ENCODE measurements around the gene ARMC7. TPM values are rescaled to one million over a fixed set of nuclear protein-coding genes. Genes with fewer than 3 reads are reported as not detected.

Gene ARMC7
- total and polyA plus RNA-seq, 2 donors (not counting 1 experiment from before 2014, with no cell fraction given): 3.1 to 5.9 TPM

DNA sequence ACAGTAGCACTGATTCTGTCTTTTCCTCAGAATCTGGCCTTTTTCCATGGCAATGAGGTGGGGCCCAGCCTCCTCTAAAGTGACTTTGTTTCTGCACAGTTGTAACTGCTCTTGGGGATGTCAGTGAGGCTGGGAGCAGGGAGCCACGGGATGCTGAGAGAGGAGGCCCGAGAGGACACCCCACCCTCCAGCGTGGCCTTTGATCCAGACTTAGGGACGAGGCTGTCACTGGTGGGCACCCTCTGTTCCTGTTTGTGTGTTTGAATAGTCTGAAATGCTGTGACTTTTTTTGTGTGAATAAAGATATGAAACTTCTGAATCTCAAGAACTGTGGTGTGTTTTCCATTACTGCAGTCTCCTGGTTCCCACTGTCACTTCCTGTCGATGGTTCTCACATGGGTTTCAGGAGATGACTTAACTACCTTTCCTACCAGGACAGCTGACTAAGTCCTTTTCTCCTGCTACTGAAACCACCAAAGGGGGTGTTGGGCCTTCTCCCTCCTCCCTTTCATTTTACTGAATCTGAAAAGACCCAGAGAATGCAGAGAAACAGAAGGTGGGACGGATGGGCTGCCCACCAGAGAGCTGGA lies 44.1 kb upstream of the ARMC7 start:
- no peak overlapping the region for H3K4me2 ChIP-seq (ENCODE audit: extremely low read depth, insufficient read depth, low read length)
- H3K4me1 ChIP-seq (ENCODE audit: control insufficient read depth, extremely low read depth, insufficient read depth, low read length): no peaks in the 10 kb centered on the region
- TF ChIP-seq, protein P1, sequence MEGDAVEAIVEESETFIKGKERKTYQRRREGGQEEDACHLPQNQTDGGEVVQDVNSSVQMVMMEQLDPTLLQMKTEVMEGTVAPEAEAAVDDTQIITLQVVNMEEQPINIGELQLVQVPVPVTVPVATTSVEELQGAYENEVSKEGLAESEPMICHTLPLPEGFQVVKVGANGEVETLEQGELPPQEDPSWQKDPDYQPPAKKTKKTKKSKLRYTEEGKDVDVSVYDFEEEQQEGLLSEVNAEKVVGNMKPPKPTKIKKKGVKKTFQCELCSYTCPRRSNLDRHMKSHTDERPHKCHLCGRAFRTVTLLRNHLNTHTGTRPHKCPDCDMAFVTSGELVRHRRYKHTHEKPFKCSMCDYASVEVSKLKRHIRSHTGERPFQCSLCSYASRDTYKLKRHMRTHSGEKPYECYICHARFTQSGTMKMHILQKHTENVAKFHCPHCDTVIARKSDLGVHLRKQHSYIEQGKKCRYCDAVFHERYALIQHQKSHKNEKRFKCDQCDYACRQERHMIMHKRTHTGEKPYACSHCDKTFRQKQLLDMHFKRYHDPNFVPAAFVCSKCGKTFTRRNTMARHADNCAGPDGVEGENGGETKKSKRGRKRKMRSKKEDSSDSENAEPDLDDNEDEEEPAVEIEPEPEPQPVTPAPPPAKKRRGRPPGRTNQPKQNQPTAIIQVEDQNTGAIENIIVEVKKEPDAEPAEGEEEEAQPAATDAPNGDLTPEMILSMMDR (conservative IDR thresholded peaks at IDR 0.05 in 1 of 2, IDR thresholded peaks at IDR 0.05 in 1 of 2; ENCODE audit: low read depth in 1 of 2, low read length in 2 of 2): no peak
- no peak for TF ChIP-seq EZH2 (IDR thresholded peaks at IDR 0.05; ENCODE audit: low read length, missing control alignments)
- no peaks in the 10 kb centered on the region for H4K20me1 ChIP-seq (ENCODE audit: control insufficient read depth, extremely low read depth, insufficient read depth, low read length)
- no peaks in the 10 kb centered on the region for H3K9me3 ChIP-seq (ENCODE audit: control insufficient read depth, insufficient read depth, low read depth, low read length)
- no peak overlapping the region for H3K4me3 ChIP-seq (replicated peaks in 1 of 4; ENCODE audit: control extremely low read depth in 1 of 4, insufficient read depth in 1 of 4, low read depth in 3 of 4, low read length in 4 of 4)
- H2AFZ ChIP-seq (ENCODE audit: low read length): no peak overlapping the region
- no peaks in the 10 kb centered on the region for H3K27me3 ChIP-seq (ENCODE audit: control insufficient read depth, insufficient read depth, low read length)
- no peaks in the 10 kb centered on the region for H3K79me2 ChIP-seq (ENCODE audit: control insufficient read depth, insufficient read depth, low read length)
- no peak overlapping the region for H3K27ac ChIP-seq (ENCODE audit: insufficient read depth, low read length)
- DNase-seq (ENCODE audit: low read depth in 2 of 2): peak in 1 of 2 donors; percentile 37
- no peak overlapping the region for H3K9ac ChIP-seq (ENCODE audit: insufficient read depth, low read length)
- H3K36me3 ChIP-seq (ENCODE audit: control insufficient read depth, insufficient read depth, low read length): peaks cover 21% of the 10 kb centered on the region

- TF ChIP-seq, protein P1 (conservative IDR thresholded peaks at IDR 0.05 in 1 of 2, IDR thresholded peaks at IDR 0.05 in 1 of 2; ENCODE audit: low read depth in 1 of 2, low read length in 2 of 2): no peak
- no peak for TF ChIP-seq EZH2 (IDR thresholded peaks at IDR 0.05; ENCODE audit: low read length, missing control alignments)
- no peaks in the 10 kb centered on the region for H3K79me2 ChIP-seq (ENCODE audit: control insufficient read depth, insufficient read depth, low read length)
- DNase-seq (ENCODE audit: low read depth in 2 of 2): no peak
- peaks cover 10% of the 10 kb centered on the region for H3K36me3 ChIP-seq (ENCODE audit: control insufficient read depth, insufficient read depth, low read length)
- no peak overlapping the region for H3K27ac ChIP-seq (ENCODE audit: insufficient read depth, low read length)
- no peak overlapping the region for H3K9ac ChIP-seq (ENCODE audit: insufficient read depth, low read length)
- H3K27me3 ChIP-seq (ENCODE audit: control insufficient read depth, insufficient read depth, low read length): no peaks in the 10 kb centered on the region
- no peak overlapping the region for H3K4me2 ChIP-seq (ENCODE audit: extremely low read depth, insufficient read depth, low read length)
- H3K4me3 ChIP-seq (replicated peaks in 1 of 4; ENCODE audit: control extremely low read depth in 1 of 4, insufficient read depth in 1 of 4, low read depth in 3 of 4, low read length in 4 of 4): no peak overlapping the region
- no peaks in the 10 kb centered on the region for H4K20me1 ChIP-seq (ENCODE audit: control insufficient read depth, extremely low read depth, insufficient read depth, low read length)
- no peak overlapping the region for H2AFZ ChIP-seq (ENCODE audit: low read length)
- no peaks in the 10 kb centered on the region for H3K4me1 ChIP-seq (ENCODE audit: control insufficient read depth, extremely low read depth, insufficient read depth, low read length)
- no peaks in the 10 kb centered on the region for H3K9me3 ChIP-seq (ENCODE audit: control insufficient read depth, insufficient read depth, low read depth, low read length)
These were observed 41.9 kb upstream of the ARMC7 start for GRCh38 chr17:75067856-75068255.

DNA sequence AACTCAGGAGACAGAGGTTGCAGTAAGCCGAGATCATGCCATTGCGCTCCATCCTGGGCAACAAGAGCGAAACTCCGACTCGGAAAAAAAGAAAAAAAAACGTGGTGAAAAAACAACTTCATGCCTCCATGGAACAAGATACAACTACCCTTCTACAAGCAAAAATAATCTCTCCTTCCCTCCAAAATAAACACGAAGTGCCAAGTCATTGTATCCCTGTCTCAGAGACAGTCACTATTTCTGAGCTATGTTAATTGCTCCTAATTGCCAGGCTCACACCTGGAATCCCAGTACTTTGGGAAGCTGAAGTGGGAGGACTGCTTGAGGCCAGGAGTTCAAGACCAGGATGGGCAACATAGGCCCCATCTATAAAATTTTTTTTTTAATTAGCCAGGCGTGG lies 41.0 kb upstream of the ARMC7 start:
- no peak for DNase-seq (ENCODE audit: low read depth in 2 of 2)

More for the DNA sequence above, 41.0 kb upstream of the ARMC7 start:
- Histone ChIP-seq H3K9ac (ENCODE audit: insufficient read depth, low read length) (no peak overlapping the region), H3K9me3 (ENCODE audit: control insufficient read depth, insufficient read depth, low read depth, low read length) (no peaks in the 10 kb centered on the region), H3K27ac (ENCODE audit: insufficient read depth, low read length) (no peak overlapping the region), H3K27me3 (ENCODE audit: control insufficient read depth, insufficient read depth, low read length) (no peaks in the 10 kb centered on the region), H4K20me1 (ENCODE audit: control insufficient read depth, extremely low read depth, insufficient read depth, low read length) (no peaks in the 10 kb centered on the region), H2AFZ (ENCODE audit: low read length) (no peak overlapping the region), H3K4me2 (ENCODE audit: extremely low read depth, insufficient read depth, low read length) (no peak overlapping the region), H3K4me3 (replicated peaks in 1 of 4; ENCODE audit: control extremely low read depth in 1 of 4, insufficient read depth in 1 of 4, low read depth in 3 of 4, low read length in 4 of 4) (no peak overlapping the region), H3K4me1 (ENCODE audit: control insufficient read depth, extremely low read depth, insufficient read depth, low read length) (no peaks in the 10 kb centered on the region), H3K79me2 (ENCODE audit: control insufficient read depth, insufficient read depth, low read length) (no peaks in the 10 kb centered on the region), H3K36me3 (ENCODE audit: control insufficient read depth, insufficient read depth, low read length) (peaks cover 4% of the 10 kb centered on the region)
- no peak for TF ChIP-seq EZH2 (IDR thresholded peaks at IDR 0.05; ENCODE audit: low read length, missing control alignments)
- TF ChIP-seq, protein P1 (conservative IDR thresholded peaks at IDR 0.05 in 1 of 2, IDR thresholded peaks at IDR 0.05 in 1 of 2; ENCODE audit: low read depth in 1 of 2, low read length in 2 of 2): no peak
